Activated CD4-positive, CD25-positive, alpha-beta regulatory T cell (primary cell): ENCODE data around the gene KIF26A.

Experiments used
- DNase-seq, 4 experiments: peaks; one replicate each; lab custom pipeline; 2025; lab: John Stamatoyannopoulos, UW

KIF26A gene

DNA sequence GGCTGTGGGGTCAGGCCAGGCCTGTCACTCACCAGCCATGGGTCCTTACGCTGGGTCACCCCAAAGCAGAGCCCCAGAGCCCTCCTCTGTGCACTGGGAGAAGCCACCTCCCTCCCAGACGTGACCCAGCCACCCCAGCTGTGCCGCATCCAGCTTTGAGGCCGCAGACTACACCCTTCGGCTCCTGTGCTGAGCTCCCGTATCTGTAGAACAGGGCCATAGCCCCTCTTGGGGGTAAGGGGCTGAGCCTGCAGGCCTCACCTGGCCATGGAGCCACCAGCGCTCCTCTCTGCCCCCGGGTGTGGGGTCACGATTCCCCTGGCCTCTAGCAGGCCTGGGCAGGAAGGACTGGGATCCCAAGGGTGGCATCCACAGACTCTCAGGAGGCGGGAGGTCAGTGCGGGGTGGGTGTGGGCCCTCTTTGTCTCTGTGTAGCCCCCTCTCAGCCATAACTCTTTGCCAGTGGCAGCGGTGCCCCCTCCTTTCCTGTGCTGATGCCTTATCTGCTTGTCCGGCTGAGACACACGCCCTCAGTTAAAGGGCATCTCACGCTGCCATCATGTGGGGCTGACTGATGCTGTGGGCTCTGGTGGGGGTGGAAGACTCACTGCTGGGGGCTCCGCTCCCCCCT lies 36.6 kb upstream of the KIF26A start:
- DNase-seq: no peak

DNA sequence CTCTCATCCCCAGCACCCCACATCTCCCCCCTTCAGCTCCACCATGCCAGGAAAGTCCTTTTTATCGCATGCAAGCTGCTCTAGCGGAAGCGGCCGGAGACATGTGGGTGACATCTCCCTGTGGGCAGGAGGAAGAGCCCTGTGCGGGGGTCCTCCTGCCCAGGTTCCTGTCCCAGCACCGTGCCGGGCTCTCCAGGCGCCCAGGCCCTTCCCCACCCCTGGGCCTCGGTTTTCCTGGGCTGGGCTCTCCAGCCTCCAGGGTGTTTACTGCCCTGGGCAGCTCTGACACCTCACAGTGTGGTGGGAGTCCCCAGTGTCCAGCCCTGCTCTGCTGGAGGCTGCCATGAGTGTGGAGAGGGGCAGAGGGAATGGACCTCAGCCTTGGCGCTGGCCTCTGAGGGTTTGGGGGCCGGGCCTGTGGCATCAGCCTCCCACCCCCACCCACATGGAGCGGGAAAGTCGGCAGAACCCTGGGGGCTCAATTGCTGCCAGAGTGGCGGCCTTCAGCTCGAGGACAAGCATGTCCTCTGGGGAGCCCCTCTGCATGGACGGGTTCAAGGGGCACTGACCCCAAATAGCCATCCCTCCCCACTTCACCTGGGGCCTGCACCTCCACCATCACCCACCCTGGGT lies 36.0 kb upstream of the KIF26A start:
- DNase-seq: no peak

DNA sequence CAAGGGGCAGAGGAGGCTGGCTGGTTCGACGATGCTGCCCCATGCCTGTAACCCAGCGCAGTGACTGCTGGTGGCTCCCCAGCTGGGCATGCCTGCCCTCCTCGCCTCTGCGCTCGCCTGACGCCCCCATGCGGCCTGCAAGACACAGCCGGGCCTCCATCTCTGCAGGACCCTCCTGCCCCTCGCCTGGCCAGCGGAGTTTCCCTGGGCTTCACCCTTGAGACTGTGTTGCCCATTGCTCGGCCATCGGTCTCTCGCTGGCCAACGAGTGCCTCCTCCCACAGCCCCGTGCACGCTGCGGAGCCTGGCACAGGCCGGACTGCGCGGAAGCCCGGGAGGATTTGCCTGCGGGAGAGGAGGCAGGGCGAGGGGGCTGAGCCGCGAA lies 35.3 kb upstream of the KIF26A start:
- DNase-seq: no peak

DNA sequence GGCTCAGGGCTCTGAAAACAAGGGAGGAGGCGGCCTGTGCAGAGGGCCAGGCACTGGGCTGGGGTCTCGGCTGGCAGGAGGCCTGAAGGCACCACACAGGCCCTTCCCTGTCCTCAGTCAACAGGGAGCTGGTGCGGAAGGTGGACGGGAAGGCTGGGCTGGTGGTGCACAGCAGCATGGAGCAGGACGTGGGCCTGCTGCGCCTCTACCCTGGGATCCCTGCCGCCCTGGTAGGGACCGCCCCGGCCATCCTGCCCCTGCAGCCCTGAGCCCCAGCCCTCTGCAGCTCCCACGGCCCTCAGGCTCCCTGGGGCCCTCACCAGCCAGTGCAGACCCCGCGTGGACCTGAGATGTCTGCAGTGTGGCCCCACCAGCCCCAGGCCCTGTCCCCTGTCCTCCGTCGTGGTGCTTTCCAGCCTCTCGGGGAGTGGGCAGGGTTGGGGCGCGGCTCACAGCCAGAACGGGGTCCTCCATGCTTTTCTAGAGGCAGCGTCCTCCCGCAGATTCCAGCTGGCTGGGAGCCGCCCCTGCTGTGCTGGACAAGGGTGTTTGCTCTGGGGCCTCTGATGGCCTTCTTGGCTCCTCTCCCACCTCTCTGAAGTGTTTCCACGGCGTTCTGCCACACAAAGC lies 34.8 kb upstream of the KIF26A start:
- DNase-seq: no peak

DNA sequence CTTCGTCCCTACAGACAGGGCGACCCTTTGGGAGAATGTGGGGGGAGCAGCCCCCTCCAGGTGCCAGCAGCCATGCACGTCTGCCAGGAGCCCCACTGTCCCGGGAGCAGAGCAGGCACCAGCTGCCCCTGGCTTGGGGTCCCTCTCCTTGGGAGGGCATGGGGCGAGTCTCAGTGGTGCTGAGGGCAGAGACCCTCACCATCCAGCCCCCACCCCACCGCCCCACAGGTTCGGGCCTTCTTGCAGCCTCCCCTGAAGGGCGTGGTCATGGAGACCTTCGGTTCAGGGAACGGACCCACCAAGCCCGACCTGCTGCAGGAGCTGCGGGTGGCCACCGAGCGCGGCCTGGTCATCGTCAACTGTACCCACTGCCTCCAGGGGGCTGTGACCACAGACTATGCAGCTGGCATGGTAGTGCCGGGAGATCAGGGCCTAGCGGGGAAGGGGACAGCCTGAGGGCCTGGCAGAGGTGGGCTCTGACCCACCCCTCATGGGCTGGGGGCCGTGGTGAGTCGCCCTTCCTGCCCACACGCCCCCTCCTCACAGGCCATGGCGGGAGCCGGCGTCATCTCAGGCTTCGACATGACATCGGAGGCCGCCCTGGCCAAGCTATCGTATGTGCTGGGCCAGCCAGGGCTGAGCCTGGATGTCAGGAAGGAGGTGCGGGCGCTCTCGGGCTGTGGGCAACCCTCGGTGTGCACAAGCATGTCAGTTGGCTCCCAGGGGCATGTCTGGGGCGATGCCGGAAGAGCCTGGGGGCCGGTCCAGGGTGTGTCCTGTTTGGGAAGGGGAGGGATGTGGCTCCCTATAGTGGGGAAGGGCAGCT lies 34.1 kb upstream of the KIF26A start:
- no peak for DNase-seq

DNA sequence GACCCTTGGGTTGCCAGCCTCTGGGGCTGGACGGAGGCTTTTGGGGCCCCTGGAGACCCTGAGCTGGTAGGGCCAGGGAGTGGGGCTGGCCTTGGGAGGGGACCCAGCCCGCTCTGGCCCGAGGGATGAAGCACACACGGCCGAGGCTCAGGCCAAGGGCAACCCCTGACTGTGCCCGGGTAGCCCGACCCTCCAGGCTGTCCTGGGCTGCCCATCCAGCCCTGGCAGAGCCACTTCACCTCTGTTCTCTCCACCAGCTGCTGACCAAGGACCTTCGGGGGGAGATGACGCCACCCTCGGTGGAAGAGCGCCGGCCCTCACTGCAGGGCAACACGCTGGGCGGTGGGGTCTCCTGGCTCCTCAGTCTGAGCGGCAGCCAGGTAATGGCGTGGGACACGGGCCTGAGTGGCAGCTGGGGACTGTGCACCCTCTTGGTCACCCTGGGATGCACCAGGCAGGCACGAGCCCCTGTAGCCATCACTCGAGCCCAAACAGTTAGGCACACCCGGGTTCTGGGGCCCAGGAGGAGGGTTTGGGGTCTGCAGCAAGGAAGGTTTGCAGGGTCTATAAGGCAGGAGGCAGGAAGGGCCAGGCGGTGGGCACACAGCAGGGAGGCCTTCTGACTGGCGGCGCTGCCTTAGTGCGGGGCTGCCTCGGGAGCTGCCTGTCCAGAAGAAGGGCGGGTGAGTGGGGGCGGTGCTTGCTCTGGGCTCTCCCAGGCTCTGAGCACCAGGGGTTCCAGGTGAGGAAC lies 33.1 kb upstream of the KIF26A start:
- no peak for DNase-seq

DNA sequence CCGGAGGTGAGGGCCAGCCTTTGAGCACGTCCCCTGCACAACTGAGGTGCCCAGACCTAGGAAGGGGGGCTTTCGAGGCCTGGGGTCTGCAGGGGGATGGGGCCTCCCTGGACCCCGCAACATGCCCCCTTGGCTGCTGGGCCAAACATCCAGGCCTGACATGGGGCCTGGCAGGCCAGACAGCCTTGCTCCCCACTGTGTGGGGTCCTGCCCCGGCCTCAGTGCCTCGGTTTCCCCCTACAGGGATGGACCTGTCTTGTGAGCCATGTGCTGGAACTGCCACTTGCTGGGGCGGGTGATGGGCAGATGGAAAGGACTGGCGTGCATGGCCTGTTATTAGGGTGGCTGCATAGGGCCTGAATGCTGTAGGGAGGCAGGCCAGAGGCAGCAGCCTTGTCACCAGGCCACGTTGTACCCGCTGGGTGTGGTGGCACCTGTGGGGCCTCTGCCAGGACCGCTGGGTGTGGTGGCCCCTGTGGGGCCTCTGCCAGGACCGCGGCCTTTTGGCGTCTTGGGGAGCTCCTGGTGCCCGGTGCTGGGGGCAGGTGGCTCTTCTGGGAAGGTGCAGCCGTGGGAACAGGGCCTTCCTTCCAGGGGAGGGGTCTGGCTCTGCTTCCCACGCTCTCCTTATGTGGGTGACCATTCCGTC lies 32.4 kb upstream of the KIF26A start:
- DNase-seq: no peak

DNA sequence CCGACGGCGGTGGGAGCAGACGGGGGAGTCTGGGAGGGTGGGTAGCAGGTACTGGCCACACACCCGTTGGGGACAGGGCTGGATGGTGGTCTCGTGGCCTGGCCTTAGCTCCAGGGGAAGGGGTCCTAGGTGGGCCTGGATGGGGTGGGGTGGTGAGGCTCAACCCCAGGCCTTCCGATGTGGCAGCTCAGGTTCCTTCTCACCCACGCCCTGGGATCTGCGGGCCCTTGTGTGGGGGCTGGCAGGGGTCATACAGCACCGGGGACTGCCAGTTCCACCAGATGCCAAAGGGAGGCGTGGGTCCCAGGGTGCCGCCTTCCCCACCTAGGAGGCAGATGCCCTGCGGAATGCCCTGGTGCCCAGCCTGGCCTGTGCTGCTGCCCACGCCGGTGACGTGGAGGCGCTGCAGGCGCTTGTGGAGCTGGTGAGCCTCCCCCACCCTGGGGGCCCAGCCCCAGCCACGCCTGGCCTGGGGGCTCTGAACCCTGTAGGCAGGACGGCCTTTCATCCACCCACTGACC lies 31.9 kb upstream of the KIF26A start:
- DNase-seq: no peak

DNA sequence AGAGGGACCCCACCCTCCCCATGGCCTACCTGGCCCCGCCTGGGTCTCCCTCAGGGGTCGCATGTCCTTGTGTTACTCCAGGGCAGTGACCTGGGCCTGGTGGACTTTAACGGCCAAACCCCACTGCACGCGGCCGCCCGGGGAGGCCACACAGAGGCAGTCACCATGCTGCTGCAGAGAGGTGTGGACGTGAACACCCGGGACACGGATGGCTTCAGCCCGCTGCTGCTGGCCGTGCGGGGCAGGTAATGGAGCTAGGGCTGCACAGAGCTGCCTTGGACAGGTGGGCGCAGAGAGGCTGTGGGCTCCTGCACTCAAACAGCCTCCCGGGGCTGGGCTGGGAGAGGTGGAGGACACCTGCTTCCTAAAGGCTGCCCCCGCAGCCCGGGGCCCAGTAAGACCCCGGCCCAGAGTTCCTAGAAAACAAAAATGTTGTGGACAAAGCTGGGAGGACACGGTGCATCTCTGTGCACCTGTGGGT lies 31.2 kb upstream of the KIF26A start:
- no peak for DNase-seq

DNA sequence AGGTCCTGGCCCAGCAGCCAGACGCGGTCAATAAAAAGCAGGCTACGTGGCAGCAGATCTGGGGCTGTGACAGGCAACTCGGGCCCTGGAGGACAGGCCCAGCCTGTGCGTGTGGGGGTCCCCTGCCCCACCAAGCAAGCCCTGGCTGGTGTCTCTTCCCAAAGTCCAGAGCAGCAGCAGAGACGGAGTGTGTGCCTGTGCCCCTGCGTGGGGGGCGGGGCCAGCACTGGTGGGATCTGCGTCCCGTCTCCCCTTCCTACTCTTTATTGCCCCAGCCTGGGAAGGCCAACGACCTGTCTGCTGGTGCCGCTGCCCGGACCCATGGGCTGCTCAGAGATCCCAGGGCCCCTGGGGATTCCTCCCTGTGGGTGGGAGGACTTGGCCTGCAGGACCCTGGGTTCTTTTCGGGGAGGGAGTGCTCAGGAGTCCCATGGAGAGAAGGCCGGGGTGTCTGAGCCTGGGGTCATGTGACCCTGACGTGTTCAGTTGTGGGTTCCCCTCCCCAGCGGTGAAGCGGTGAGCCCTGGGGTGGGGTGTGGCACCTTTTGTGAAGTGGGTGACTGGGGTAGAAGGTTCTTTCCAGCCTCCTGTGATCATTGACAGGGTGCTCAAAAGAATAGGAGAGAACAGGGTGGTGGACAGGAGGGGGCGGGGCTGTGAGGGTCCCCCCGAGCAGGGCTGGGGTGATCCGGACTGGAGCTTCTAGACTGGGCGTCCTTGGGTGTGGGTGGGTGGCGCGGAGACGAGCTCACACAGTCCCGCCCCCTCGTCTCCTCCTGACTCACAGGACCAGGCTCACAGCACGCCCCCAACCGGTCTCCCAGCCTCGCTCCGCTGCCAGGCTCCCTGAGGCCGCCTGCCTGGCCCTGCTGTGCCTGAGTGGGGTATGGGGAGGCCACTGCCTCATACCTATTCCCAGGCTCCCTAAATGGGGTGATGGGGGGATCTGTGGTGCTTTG lies 30.5 kb upstream of the KIF26A start:
- DNase-seq: no peak

DNA sequence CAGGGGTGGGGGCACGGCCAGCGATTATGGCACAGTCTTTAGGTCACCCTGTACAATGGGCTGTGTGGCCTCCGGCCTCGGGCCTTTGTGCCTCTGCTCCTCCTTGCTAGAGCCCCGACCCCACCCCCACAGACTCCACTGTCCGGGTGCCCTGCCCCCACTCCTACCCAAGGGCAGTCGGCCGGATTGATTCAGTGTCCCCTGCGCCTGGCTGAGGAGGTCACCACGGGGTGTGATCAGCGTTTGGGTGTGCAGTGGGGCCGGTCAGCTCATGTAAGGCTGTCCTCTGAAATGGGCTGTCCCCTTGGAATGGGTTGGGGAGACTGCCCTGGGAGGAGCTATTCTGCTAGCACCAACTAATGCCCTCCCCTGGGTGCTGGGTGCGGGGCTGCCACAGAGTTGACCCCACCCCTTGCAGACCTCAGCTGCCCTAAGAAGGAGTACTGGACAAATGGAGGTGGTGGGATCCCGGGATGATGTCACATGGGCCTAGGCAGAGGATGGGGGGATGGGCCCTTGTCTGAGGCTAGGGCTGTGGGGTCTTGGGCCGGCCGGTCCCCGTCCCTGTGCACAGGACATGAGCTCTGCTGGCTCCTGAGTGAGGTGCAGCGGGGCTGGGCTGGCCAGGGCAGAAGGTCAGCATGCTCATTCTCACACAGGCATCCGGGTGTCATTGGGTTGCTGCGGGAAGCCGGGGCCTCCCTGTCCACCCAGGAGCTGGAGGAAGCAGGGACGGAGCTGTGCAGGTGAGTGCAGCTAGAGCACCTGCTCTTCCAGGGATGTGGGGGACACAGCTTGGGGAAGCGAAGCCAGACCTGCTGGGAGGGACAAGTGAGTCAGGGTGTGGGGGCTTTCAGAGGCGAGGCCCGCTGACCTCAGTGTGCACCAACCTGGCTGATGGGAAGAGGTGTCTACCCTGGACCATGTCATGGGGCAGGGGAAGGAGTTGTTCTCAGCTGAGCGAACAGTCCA lies 29.5 kb upstream of the KIF26A start:
- no peak for DNase-seq

DNA sequence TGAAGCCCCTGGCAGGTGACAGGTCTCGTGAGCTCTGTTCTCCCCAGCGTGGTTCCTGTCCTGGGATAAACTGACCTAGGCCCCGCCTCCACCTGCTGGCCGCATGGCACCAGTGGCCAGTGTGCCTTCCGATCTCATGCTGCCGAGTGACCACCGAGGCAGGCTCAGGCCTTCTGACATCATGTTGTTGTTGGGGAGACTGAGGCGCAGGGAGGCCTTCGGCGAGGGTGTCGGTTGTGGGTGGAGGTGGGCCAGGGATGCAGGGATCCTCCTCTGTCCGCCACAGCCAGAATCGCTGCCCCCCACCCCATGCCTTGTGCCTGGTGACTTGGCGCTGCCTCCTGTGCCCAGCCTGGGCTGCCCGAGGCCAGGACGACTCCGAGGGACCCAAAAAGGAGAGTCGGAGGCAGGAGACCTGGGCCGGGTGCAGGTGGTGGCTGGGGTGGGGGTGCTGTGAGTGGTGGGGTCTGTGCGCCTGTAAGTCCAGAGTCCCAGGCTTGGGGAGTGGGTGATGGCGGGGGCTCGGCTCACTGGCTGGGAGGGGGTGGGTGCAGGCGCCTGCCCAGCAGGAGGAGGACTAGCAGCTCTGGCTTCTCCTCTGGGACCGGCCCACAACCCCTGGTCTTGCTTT lies 28.5 kb upstream of the KIF26A start:
- no peak for DNase-seq

DNA sequence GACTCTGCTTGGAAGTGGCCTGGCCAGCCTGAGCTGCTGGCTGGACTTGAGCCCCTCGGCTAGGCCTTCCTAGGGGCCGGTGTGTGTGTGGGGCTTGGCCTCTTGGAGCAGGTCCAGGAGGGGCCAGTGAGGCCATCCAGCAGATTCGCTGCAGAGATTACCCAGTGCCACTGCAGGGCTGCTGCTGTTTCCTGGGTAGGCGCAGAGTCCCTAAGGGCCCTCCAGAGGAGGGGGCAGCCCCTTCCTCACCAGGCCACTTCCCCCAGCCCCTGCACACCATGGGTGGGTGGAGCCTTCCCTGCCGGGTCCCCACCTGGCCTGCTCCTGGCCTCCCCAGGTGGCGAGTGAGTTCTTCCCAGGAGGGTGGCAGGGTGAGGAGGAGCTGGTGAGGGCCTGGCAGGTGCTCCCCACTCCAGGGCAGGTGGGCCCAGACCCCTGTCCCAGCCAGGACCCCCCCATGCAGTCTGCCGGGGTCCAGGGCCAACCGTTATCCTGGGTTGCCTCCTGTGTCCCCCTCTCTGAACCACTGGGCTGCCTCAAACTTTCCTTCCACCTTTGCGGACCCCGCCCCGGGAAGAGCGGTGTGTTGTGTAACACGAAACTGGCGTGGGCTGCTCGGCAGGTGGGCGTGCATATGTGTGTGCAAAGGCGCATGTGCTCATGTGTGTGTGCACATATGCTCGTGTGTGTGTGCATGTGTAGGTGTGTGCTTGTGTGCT lies 27.7 kb upstream of the KIF26A start:
- no peak for DNase-seq

DNA sequence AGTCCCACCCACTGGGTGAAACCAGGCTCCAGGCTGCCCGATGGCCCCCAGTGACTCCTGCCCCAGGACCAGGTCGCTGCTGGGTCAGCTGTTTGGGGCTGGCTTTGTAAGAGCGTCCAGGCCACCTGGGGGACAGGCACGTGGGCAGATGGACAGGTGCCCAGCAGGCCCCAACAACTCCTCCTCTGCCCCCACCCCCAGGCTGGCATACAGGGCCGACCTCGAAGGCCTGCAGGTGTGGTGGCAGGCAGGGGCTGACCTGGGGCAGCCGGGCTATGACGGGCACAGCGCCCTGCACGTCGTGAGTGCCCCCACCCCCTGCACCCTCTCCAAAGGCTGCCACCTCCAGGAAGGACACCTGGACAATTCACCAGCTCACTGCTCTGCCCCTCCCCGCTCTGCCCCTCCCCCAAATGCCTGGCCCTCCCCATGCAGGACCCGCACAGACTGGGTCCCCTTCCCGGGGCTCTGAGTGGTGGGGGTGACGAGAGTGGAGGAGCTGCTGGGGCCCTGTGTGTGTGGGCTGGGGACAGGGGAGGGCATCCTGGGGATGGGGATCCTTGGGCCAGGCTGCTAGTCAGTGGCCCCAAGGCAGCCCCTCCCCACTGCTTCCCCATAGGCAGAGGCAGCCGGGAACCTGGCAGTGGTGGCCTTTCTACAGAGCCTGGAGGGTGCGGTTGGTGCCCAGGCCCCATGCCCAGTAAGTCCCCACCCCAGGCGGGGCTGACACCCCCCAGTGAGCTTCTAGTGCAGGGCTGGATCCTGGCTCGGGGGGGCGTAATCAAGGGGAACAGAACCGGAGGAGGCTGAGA lies 26.9 kb upstream of the KIF26A start:
- no peak for DNase-seq

DNA sequence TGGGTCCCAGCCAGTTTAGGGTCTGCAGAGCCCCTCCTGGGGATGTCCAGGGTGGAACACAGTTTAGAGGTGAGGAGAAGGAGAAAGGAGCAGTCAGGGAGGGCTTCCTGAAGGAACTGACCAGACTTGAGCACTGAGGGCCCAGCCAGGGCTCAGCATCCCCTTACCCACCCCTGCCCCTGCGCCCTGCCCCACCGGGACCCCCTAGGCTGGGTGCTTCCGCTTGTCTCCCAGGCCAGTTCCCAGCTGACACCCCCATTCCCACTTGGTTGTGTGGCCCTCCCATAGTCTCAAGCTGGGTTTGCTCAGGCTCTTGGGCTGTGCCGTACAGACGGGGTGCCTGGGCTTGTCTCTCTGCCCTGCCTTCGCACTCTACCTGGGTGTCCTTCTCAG lies 26.3 kb upstream of the KIF26A start:
- DNase-seq: no peak

DNA sequence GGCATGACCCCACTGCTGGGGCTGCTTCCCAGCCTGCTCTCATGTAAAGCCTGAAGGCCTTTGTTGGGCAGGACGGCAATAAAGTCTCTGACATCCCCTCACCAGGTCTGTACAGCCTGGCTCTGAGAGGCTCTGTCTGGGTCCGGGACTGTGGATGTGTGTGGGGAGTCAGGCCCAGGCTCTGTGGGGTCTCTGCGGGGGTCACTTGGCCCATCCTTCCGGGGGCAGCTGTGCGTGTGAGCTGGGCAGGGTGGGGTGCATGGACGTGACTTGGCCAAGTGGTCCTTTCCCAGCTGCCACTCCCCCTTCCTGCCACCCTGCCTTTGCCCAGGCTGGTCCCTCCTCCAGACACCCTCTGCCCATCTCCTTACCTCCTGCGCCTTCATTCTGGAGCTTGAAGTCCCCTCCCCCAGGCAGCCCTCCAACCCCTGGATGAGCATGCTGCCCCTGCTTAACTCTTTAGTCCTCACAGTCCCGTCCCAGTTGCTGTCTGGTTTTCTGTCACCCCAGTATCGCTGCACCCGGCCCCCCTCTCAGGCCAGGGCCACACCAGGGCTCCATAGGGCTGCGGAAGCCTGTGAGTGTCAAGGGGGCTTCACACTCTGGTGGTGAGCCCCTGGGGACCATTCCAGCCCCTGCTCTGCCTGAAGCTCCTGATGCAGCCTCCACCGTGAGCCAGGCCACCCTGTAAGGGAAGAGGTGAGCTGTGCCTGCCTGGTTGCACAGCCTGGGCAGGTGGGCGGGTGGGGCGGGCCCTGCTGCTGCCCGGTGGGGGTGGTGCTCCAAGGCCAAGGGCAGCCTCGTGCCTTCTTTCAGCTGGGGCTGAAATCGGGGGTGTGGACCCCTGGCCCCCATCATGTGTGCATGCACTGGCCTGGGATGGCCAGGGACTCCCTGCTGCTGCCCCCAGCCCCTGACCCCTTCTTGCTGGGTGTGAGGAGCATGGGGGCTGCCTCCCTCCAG lies 25.5 kb upstream of the KIF26A start:
- DNase-seq: no peak
